Vagina (tissue), 2 donors: ENCODE measurements around the gene ACSF3. TPM values are rescaled to one million over a fixed set of nuclear protein-coding genes. Genes with fewer than 3 reads are reported as not detected.

Experiments used
- DNase-seq, 2 donors: peaks; one replicate each; pipeline ENCODE4 v3.0.0-alpha.2; 2017; ENCODE audit errors: extremely low spot score in 2 of 2
- H3K27ac ChIP-seq: fragments of 200-600 bp; sonication (generic); one replicate; pipeline ENCODE4 v1.5.1; 2019
- H3K27me3 ChIP-seq: fragments of 200-600 bp; sonication (generic); one replicate; pipeline ENCODE4 v1.5.1; 2019
- H3K36me3 ChIP-seq, 2 donors: fragments of 200-600 bp; sonication (generic); one replicate each; pipeline ENCODE4 v1.5.1; 2017 to 2019
- H3K4me1 ChIP-seq: fragments of 200-600 bp; sonication (generic); one replicate; pipeline ENCODE4 v1.5.1; 2019
- H3K4me3 ChIP-seq, 2 donors: fragments of 200-600 bp; sonication (generic); 1 replicate in 1 of 2; 2 replicates in 1 of 2; pipeline ENCODE4 v1.5.1; 2016 to 2019
- H3K9me3 ChIP-seq: fragments of 200-600 bp; sonication (generic); one replicate; pipeline ENCODE4 v1.5.1; 2019
- POLR2A ChIP-seq, 2 donors: fragments of 450-650 bp; IDR thresholded peaks; one replicate each; pipeline ENCODE4 v1.6.1; 2017; ENCODE audit warnings: antibody characterized with exemption in 2 of 2, mild to moderate bottlenecking in 2 of 2, moderate library complexity in 2 of 2
- POLR2AphosphoS5 ChIP-seq, 2 donors: sonication (generic); formaldehyde crosslinking; IDR thresholded peaks; one replicate each; pipeline ENCODE4 v1.9.0; 2017; ENCODE audit warnings: antibody characterized with exemption in 2 of 2, mild to moderate bottlenecking in 2 of 2, low read depth in 1 of 2; ENCODE audit not compliant: insufficient read depth in 1 of 2
- intact Hi-C: fragments of 100-400 bp; cut with DNase I; formaldehyde crosslinking; loops from one replicate; pipeline ENCODE4 v1.15.1; 2023
- total RNA-seq: library from RNA; depleted of rRNA; stranded (reverse); fragments of >200 nt; gene quantifications from one replicate; pipeline ENCODE4 v1.2.3, GENCODE V29; 2016
- TF ChIP-seq, protein P1 (sequence below), 3 experiments: fragments of 450-650 bp in 2 of 3; fragments of 200-600 bp in 1 of 3; sonication (generic) in 1 of 3; IDR thresholded peaks; one replicate each; pipeline ENCODE4 v1.5.1; 2017 to 2019; ENCODE audit warnings: antibody characterized with exemption in 3 of 3, mild to moderate bottlenecking in 2 of 3, moderate library complexity in 2 of 3

ACSF3 gene
- total RNA-seq, 1 donor from 2014 or later: 23.3 TPM

DNA sequence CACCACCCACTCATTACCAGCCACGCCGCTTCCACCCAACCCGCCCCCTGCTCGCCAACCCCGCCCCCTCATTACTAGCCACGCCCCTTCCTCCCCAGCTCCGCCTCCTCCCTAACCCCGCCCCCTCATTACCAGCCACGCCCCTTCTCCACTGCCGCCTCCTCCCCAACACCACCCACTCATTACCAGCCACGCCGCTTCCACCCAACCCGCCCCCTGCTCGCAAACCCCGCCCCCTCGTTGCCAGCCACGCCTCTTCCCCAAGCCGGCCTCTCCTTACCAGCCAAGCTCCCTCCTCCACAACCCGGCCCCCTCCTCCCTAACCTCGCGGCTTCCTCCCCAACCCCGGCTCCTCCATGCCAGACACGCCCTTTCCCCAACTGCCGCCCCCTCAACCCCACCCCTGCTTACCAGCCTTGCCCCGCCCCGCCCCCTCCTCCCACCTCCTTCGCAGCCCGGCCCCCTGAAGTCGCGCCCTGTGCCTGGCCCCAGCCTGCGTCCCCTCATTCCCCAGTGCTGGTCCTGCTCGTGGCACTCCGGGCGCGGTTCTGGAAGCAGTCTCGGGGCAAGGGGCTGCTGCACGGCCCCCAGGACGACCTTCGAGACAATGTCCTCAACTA, 99.4 kb downstream of the ACSF3 start:
- TF ChIP-seq POLR2A (IDR thresholded peaks at IDR 0.05): no peak
- TF ChIP-seq, protein P1, sequence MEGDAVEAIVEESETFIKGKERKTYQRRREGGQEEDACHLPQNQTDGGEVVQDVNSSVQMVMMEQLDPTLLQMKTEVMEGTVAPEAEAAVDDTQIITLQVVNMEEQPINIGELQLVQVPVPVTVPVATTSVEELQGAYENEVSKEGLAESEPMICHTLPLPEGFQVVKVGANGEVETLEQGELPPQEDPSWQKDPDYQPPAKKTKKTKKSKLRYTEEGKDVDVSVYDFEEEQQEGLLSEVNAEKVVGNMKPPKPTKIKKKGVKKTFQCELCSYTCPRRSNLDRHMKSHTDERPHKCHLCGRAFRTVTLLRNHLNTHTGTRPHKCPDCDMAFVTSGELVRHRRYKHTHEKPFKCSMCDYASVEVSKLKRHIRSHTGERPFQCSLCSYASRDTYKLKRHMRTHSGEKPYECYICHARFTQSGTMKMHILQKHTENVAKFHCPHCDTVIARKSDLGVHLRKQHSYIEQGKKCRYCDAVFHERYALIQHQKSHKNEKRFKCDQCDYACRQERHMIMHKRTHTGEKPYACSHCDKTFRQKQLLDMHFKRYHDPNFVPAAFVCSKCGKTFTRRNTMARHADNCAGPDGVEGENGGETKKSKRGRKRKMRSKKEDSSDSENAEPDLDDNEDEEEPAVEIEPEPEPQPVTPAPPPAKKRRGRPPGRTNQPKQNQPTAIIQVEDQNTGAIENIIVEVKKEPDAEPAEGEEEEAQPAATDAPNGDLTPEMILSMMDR (IDR thresholded peaks at IDR 0.05): no peak
- TF ChIP-seq POLR2AphosphoS5 (IDR thresholded peaks at IDR 0.05; ENCODE audit: insufficient read depth in 1 of 2, low read depth in 1 of 2): no peak
- Histone ChIP-seq H3K36me3 (no peaks in the 10 kb centered on the region), H3K27me3 (no peaks in the 10 kb centered on the region), H3K4me1 (peaks cover 10% of the 10 kb centered on the region), H3K9me3 (no peaks in the 10 kb centered on the region), H3K4me3 (no peak overlapping the region), H3K27ac (no peak overlapping the region)
- DNase-seq: no peak
- intact Hi-C loops: no loop called here

GRCh38 chr16:89193576-89194293, 100.1 kb downstream of the ACSF3 start:
- no peaks in the 10 kb centered on the region for H3K27me3 ChIP-seq
- H3K4me1 ChIP-seq: peaks cover 10% of the 10 kb centered on the region
- DNase-seq: no peak
- intact Hi-C loops: no loop called here
- H3K9me3 ChIP-seq: no peaks in the 10 kb centered on the region
- no peak overlapping the region for H3K27ac ChIP-seq
- no peaks in the 10 kb centered on the region for H3K36me3 ChIP-seq
- no peak overlapping the region for H3K4me3 ChIP-seq
- TF ChIP-seq POLR2AphosphoS5 (IDR thresholded peaks at IDR 0.05; ENCODE audit: insufficient read depth in 1 of 2, low read depth in 1 of 2) (no peak), POLR2A (IDR thresholded peaks at IDR 0.05) (no peak)
- TF ChIP-seq, protein P1 (IDR thresholded peaks at IDR 0.05): no peak

GRCh38 chr16:89194340-89195311, 101.0 kb downstream of the ACSF3 start:
- Histone ChIP-seq H3K4me3 (no peak overlapping the region), H3K27ac (no peak overlapping the region), H3K9me3 (no peaks in the 10 kb centered on the region), H3K27me3 (no peaks in the 10 kb centered on the region), H3K4me1 (peaks cover 10% of the 10 kb centered on the region), H3K36me3 (no peaks in the 10 kb centered on the region)
- intact Hi-C loops: no loop called here
- no peak for TF ChIP-seq POLR2AphosphoS5 (IDR thresholded peaks at IDR 0.05; ENCODE audit: insufficient read depth in 1 of 2, low read depth in 1 of 2)
- no peak for DNase-seq

GRCh38 chr16:89195521-89196171, 102.0 kb downstream of the ACSF3 start:
- intact Hi-C loops: no loop called here
- Histone ChIP-seq H3K36me3 (no peaks in the 10 kb centered on the region), H3K9me3 (no peaks in the 10 kb centered on the region), H3K4me3 (no peak overlapping the region), H3K27ac (no peak overlapping the region), H3K4me1 (peaks cover 18% of the 10 kb centered on the region), H3K27me3 (no peaks in the 10 kb centered on the region)
- TF ChIP-seq, protein P1 (IDR thresholded peaks at IDR 0.05): no peak
- TF ChIP-seq POLR2AphosphoS5 (IDR thresholded peaks at IDR 0.05; ENCODE audit: insufficient read depth in 1 of 2, low read depth in 1 of 2): no peak
- no peak for TF ChIP-seq POLR2A (IDR thresholded peaks at IDR 0.05)
- DNase-seq: no peak
